NCI-H345 treated with DMSO at 0.1 percent for 48 hours (cell line): ENCODE results near the gene KIFC3.
"Not testable (repeated sequence)": the region's sequence is repeated elsewhere in the genome, so short reads cannot be mapped to it uniquely, and the experiment has no call there.

Experiments
- DNase-seq: peaks from one replicate; lab custom pipeline; 2025; ENCODE audit not compliant: unreplicated experiment; lab: John Stamatoyannopoulos, UW

KIFC3 gene

DNA sequence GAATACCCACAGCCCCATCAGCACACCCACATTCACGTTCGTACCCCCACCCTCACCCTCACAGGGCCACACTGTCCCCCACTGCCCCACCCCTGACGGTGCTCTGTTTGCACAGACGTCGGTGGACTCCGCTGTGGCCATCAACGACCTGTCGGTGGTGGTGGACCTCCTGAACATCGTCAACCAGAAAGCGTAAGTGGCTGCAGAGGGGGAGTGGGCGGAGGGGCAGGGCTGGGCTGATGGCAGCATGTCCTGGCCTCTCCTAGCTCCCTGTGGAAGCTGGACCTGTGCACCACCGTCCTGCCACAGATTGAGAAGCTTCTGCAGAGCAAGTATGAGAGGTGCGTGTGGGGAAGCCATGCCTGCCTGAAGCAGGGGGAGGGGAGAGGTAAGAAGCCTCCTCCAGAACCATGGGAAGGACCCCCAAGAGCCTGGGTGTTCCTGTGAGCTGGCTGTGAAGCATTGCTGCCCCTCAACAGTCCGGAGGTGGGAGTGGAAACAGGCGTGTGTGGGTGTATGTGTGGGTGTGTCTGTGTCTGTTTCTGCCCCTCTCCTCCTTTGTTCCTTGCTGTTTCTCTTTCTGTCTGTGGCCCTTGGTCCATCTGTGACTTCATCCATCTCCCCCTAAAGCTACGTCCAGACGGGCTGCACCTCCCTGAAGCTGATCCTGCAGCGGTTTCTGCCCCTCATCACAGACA, 46.4 kb downstream of the KIFC3 start:
- DNase-seq, result no peak

DNA sequence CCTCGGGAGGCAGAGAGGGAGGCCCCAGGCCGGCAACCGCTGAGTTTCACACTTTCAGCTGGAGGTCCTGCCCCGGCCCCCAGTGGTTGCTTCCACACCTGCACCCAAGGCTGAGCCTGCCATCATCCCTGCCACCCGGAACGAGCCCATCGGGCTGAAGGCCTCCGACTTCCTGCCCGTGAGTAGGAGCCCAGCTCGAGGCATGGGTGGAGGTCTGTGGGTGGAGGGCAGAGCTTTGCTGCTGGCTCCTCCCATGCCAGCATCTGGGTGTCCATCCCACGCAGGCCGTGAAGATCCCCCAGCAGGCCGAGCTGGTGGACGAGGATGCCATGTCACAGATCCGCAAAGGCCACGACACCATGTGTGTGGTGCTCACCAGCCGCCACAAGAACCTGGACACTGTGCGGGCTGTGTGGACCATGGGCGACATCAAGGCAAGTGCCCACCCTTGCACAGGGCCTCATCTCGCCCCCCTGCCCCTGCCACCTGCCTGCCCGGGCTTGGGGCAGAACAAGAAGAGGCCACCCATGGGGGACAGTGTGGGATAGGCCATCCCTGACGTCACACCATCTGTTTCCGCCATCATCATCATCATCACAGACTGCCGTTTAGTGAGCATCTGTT, 47.1 kb downstream of the KIFC3 start:
- DNase-seq, result no peak

DNA sequence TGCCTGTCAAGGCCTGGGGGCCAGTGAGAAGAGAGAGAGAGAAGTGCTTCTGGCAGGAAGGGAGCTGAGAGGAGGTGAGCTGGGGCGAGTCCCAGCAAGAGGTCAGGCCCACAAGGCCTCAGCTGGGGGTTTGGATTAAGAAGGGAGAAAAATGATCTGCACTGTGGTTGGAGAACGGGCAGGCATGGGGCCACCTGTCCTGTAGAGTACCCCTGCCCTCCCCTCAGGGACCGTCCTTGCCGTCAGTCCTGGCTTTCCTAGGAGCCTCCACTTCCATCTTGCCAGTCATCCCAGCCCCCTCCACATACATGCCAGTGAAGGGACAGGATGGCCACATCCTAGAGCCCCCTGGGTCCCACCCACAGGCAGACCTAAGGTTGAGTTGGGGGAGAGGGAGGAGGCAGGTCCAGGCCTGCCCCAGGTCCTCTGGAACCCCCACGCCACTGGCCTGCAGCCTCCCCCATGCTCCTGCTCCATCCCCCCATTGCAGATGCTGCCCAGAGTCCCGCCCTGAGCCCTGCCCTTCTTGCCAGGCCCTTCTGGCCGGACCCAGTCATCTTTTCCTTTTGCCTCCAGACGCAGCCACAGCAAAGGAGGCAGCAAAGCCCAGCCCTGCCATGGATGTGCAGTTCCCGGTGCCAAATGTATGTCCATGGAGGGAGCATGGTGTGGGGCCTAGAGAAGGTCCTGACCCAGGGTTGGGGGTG, 47.8 kb downstream of the KIFC3 start:
- no peak for DNase-seq

DNA sequence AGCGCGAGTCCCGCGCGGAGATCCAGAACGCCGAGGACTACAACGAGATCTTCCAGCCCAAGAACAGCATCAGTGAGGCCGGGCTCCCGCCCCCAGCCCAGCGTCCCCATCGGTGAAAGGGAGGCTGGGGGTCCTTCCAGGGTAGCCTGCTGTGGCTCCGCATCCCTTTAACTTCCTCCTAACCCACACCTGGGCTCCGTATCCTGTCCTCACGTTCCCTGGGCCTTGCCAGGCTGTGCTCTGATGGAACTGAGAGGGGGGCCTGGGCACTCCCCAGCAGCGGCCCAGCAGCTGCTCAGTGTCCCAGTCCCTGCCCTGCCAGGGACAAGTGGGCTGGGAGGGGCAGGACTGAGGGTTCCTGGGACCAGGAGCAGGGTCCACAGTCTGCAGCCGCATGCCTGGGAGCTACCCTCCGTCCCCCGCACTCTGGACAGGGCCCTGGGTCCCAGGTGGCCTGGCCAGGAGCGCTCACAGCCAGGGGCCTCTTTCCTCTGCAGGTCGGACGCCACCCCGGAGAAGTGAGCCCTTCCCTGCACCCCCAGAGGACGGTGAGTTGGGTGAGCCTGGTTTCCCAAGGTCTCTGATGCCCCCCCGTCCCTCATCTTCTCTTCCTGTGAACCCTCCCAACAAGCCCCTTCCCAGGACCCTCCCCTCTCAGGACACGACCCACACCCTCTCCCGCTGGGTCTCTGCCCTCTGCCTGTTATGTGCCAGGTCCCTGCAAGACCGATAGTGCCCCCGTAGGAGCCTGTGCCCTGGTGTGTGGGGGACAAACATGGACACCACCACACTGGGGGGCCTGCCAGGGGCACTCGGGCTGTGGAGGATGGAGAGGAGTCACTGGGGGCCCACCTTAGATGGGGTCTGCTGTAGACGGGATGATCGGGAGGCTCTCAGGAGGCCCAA, 48.6 kb downstream of the KIFC3 start:
- no peak for DNase-seq

DNA sequence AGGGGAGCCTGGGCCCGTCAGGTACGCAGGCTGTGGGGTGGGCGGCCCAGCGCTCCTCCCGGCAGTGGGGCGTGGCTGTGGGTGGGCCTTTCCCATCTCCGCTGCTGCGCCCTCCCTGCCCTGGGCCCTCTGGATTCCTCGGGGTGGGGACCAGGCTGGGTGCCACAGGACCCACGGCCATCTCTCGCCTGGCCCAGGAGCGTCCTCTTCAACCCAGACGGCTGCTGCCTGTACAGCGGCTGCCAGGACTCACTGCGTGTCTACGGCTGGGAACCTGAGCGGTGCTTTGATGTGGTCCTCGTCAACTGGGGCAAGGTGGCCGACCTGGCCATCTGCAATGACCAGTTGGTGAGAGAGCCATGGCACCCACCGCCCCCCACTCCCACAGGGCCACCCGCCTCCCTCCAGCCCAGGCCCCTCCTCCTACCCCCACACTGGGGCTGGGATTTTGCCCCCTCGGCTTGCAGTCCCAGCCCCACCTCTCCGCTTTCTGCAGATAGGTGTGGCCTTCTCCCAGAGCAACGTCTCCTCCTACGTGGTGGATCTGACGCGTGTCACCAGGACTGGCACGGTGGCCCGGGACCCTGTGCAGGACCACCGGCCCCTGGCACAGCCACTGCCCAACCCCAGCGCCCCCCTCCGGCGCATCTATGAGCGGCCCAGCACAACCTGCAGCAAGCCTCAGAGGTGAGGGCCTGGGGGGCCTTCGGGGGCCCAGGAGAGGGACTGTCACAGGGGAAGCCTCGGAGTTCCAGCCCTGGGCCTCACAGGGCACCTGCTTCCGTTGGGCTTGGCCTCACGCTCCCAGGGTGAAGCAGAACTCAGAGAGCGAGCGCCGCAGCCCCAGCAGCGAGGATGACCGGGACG, 49.5 kb downstream of the KIFC3 start:
- DNase-seq, result no peak

DNA sequence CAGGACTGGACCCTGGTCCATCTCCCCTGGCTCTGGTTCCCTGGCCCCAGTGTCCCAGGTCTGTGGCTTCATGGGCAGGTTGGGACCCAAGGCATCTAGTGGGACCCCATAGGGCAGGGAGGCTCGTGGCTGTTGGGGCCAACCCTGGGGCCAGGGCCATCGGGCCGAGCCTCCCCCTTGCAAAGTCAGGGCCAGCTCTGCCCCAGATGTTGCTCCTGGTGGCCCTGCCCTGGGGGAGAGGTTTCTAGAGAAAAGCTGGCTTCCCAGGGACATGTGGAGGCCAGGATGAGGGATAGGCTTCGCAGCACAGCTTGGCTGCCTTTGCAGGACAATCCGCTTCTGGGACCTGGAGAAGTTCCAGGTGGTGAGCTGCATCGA, 50.1 kb downstream of the KIFC3 start:
- no peak for DNase-seq

DNA sequence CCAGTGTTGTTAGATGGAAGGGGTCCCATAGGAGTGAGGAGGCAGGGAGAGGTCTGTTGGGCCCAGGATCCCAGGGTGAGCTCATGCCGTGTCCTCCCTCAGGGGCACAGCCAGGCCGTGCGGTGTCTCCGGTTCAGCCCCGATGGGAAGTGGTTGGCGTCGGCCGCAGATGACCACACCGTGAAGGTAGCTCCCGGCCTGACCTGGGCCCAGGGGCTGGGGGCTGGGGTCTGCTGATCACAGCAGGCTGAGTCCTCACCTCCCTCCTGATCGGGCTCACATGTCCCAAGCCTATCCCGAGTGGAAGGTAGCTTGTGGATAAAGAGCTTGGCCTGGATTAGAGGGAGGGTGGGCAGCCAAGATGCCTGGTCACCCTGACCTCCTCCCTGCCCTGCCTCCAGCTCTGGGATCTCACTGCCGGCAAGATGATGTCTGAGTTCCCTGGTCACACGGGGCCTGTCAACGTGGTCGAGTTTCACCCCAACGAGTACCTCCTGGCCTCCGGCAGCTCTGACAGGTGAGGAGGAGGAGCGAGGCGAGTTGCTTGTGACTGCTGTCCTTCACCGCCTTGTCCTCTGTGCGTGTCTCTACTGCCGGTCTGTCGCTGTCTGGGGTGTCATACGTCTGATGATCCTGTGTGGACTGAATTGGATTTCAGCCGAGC, 50.6 kb downstream of the KIFC3 start:
- DNase-seq, result no peak

DNA sequence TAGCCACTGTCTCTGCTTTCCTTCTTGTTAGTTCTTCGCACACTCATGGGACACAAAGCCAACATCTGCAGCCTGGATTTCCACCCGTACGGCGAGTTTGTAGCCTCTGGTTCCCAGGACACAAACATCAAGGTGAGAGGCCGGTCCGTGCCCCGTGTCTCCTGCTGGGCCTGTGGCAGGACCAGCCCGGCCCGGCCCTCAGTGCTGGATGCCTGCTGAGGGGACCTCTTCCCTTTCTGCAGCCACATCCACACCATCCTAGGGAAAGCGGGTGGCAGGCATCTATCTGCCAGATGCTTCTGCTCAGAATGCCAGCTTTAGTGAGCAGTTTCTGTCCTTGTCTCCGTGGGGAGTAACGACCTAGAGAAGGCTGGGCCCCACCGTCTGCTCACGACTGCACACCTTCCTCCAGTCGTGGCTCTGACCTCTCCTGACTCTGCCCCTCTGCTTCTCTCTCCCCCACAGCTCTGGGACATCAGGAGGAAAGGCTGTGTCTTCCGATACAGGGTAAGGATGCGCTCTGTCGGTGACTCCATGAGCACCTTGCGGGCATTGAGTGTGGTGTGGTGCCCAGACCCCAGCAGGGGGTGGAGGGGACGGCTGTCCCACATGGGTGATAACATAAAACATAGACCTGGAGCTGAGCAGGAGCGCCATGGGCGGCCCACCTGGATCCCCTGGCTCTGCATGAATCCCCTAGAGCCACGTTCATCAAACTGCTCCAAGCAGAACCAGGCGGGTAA, 51.3 kb downstream of the KIFC3 start:
- no peak for DNase-seq

DNA sequence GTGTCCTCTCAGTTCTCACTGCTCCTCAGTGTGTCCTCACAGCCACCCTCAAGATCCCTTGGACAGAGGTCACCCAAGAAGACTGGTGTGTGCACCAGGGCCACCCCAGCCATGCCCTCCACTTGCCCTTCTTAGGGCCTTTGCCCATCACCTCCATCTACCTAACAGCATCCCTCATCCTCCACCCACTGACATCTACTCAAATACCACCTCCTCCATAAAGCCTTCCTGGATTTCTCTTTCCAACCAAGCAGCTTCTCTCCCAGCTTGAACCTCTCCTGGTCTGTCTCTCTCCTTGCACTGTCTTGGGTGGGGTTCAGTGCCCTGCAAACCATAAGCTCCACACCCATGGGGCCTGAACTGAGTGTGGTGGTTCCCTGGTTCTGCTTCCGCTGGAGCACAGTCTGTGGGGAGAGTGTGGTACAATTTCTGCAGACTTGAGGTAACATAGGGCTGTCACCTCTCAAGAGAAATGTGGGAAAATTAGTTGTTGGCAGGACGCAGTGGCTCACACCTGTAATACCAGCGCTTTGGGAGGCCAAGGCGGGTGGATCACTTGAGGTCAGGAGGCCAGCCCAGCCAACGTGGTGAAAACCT, 52.3 kb downstream of the KIFC3 start:
- DNase-seq, result no peak

DNA sequence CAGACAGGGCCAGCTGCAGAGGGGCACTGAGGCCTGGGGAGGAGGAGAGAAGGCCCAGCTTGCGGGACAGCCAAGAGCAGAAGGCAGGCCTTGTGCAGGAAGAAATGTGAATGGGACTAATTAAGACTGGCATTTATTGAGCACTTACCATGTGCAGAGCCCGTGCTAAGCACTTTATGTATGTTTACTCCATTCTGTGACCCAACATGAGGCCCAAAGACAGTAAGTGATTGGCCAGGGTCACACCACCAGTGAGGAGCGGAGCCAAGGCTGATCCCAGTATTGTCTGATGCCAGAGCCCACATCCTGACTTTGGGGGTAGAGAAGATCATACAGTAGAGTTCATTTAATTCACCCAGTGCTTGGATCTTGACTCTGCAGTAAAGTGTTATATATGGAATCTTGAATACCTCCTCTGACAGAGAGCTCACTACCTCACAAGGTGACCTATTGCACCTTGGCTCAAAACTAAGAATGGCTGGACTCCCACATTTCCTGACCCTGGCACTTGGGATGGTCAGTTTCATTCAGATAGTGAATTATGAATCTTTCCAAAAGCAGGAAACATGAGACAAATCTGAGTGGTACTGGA, 53.1 kb downstream of the KIFC3 start:
- no peak for DNase-seq

DNA sequence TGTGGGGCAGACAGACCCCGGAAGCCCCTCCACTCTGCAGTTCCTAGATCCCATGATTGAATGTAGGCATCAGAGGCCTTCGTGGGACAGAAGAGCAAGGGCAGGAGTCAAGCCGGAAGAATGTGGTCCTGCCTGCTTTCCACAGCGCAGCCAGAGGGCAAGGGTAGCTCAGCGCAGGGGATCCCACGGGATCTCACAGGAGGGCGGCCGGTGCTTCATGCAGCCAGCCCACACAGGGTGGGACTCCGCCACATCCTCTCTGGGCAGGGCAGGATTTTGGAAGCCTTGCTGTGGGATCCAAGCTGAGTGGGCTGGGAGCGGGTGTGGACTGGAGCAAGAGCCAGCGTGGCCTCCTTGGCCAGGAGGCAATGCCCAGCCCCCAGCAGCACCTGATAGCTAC, 53.7 kb downstream of the KIFC3 start:
- DNase-seq, result no peak

DNA sequence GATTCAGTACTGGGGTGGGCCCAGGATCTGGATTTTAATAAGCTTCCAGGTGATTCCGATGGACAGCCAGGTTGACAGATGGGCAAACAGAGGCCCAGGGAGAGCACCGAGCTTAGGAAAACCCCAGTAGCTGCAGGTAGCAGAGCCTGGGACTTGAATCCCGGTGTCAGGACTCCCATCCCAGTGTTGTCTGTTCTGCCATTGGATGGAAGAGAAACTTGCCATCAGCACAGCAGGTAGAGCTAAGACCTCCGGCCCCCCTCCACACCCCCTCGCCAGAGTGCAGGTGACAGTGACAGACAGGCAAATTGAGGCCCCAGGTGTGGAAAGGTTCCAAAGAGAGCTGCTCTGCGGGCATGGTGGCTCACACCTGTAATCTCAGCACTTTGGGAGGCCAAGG, 54.3 kb downstream of the KIFC3 start:
- DNase-seq, result no peak

DNA sequence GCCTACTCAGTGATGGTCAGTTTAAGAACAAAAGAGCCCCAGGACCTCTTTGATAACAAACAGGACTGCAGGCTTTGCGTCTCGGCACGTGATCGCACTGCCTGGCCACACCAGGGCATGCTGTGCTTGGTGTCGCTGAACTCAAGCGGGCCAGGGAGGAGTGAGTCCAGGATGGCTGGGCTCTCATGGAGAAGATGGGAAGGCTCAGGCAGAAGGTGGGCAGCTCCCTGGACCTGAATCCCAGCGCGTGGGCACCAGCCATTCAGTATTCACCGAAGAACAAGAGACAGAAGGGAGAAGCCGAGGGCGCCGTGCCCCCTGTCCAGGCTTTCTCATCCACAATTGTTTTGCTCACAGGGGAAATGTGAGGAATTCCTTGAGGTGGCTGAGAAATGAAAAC, 54.8 kb downstream of the KIFC3 start:
- no peak for DNase-seq

DNA sequence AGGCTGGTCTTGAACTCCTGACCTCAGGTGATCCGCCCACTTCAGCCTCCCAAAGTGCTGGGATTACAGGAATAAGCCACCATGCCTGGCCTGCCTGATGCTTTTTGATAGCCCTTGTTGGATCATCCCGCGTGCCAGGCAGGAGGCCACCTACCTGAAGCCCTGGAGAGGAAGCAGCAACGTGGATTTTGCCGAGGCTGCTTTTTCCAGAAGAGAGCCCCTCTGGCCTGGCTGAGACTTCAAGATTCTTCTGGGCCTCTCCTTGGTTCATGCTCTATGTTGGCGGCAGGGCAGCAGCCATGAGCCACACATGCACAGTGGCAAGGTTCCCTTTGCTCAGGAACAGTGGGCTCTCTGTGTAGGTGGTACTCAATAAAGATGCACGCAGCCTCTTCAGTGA, 55.2 kb downstream of the KIFC3 start:
- no peak for DNase-seq

DNA sequence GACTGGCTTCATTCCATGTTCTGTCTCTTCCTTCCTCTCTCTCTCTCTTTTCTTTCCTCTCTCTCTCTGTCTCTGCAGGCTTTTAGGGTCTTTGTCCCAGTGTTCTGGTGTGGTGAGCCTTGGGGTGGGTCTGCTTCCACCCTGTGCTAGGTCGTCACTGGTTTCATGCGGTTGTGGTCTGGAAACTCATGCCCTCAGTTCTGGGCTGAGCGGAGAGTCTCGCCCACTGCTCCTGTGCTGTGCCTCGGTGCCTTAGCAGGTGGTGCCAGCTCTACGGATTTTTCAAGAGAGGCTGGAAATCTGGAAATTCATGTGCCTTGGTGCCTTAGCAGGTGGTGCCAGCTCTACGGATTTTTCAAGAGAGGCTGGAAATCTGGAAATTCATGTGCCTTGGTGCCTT, 56.0 kb downstream of the KIFC3 start:
- DNase-seq, result not testable (repeated sequence)

DNA sequence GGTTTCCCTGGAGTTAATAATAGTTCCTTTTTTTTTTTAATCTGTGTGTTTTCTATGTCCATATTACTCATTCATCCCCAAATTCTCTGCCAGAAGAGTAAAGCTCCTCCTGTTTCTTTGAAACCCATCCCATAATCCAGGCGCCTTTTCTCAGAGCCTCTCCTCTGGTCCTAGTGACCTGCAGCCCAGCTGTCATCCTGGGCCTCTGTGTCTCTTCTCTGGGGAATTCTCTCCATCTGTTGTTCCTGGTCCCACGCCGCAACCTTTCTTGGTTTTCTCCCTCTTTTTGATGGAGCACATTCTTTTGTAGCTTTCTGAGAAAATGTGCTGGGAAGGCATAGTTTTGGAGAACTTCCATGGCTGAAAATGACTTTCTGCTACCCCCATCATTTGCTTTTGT, 56.5 kb downstream of the KIFC3 start:
- no peak for DNase-seq

DNA sequence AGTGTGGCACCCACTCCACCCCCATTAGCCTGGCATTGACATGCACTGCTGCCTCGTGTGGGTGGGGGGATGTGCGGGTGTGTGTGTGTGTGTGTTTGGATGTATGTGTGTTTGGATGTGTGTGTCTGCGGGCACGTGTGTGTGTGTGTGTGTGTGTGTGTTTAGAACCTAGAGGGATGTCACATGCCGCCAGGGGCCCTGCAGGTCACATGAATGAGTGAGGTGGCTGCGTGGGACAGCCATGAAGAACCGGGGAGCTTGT, 57.7 kb downstream of the KIFC3 start:
- no peak for DNase-seq

DNA sequence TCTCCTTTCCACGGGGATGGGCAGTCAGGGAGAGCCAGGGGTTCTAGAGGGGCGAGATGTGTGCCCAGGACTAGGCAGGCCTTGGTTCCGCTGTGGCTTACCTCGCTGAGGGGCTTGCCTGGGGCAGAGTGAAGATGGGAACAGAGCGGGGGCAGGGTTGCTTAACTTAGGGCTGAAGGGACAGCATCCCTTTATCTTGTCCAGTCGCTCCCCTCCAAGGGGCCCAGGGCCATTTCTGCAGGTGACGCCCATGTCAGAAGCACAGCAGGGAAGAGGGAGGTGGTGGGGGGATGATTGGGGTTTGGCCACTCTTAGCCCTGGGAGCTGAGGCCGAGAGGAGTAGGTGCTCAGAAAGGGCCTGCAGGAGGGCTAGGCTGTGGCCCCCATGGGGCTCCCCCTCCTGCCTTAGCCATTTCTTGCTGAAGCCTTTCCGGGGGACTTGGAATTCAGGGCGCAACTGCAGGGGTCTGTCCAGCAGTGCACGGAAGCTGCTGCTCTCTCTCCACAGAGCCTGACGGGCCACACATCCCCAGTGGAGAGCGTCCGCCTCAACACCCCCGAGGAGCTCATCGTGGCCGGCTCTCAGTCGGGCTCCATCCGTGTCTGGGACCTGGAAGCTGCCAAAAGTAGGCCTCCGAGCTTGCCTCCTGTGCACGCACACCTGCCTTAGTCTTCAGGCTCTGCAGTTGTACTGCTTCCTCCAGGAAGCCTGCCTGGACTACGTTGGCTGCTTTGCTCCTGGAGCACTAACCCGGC, 58.2 kb downstream of the KIFC3 start:
- no peak for DNase-seq
